HEK293T (cell line): Measurements from ENCODE around the gene CCDC187.
"Not testable (repeated sequence)": the region's sequence is repeated elsewhere in the genome, so short reads cannot be mapped to it uniquely, and the experiment has no call there.

Experiments
- CTCF ChIA-PET: fragments of 350-600 bp; formaldehyde crosslinking; extraction: SDS; loops from one replicate; lab custom pipeline; 2021; ENCODE audit warnings: antibody characterized with exemption, inconsistent platforms; lab: Yijun Ruan, JAX
- POLR2A ChIA-PET: fragments of 350-600 bp; formaldehyde crosslinking; extraction: SDS; loops from one replicate; lab custom pipeline; 2020; ENCODE audit warnings: antibody characterized with exemption, inconsistent platforms; lab: Yijun Ruan, JAX
- DNase-seq: peaks from one replicate; pipeline ENCODE4 v3.0.0; 2012; ENCODE audit warnings: mixed read lengths; ENCODE audit errors: extremely low spot score
- ARNT ChIP-seq: fragments of 450-650 bp; IDR thresholded peaks from 2 replicates; pipeline ENCODE4 v1.6.1; 2017; ENCODE audit warnings: mild to moderate bottlenecking
- BHLHE40 ChIP-seq: fragments of 450-650 bp; IDR thresholded peaks from 2 replicates; pipeline ENCODE4 v1.6.1; 2016; ENCODE audit warnings: mild to moderate bottlenecking, moderate library complexity, borderline replicate concordance
- CTBP1 ChIP-seq: fragments of 450-650 bp; IDR thresholded peaks from 2 replicates; pipeline ENCODE4 v1.6.1; 2016; ENCODE audit warnings: borderline replicate concordance
- ELF4 ChIP-seq: fragments of 450-650 bp; IDR thresholded peaks from 2 replicates; pipeline ENCODE4 v1.6.1; 2017; ENCODE audit warnings: antibody characterized with exemption
- FOXA1 ChIP-seq: fragments of 450-650 bp; IDR thresholded peaks from 2 replicates; pipeline ENCODE4 v1.6.1; 2016; ENCODE audit warnings: mild to moderate bottlenecking
- FOXK2 ChIP-seq: fragments of 450-650 bp; IDR thresholded peaks from 2 replicates; pipeline ENCODE4 v1.6.1; 2016; ENCODE audit warnings: mild to moderate bottlenecking
- FOXM1 ChIP-seq: fragments of 450-650 bp; IDR thresholded peaks from 2 replicates; pipeline ENCODE4 v1.6.1; 2017; ENCODE audit warnings: mild to moderate bottlenecking, borderline replicate concordance
- HDGF ChIP-seq: fragments of 450-650 bp; IDR thresholded peaks from 2 replicates; pipeline ENCODE4 v1.6.1; 2017; ENCODE audit warnings: antibody characterized with exemption, borderline replicate concordance
- L3MBTL2 ChIP-seq: fragments of 450-650 bp; conservative IDR thresholded peaks from 2 replicates; pipeline ENCODE4 v1.6.1; 2016; ENCODE audit warnings: mild to moderate bottlenecking
- LEF1 ChIP-seq: fragments of 450-650 bp; IDR thresholded peaks from 2 replicates; pipeline ENCODE4 v1.6.1; 2017; ENCODE audit warnings: mild to moderate bottlenecking, borderline replicate concordance
- NFRKB ChIP-seq: fragments of 450-650 bp; IDR thresholded peaks from 2 replicates; pipeline ENCODE4 v1.6.1; 2016; ENCODE audit warnings: mild to moderate bottlenecking, moderate library complexity
- SP1 ChIP-seq: fragments of 450-650 bp; IDR thresholded peaks from 2 replicates; pipeline ENCODE4 v1.6.1; 2017
- SUZ12 ChIP-seq: fragments of 450-650 bp; IDR thresholded peaks from 2 replicates; pipeline ENCODE4 v1.6.1; 2016; ENCODE audit warnings: mild to moderate bottlenecking
- TARDBP ChIP-seq: fragments of 450-650 bp; IDR thresholded peaks from 2 replicates; pipeline ENCODE4 v1.6.1; 2016
- ZNF384 ChIP-seq: fragments of 450-650 bp; IDR thresholded peaks from 2 replicates; pipeline ENCODE4 v1.6.1; 2016
- TF ChIP-seq, protein P1 (sequence below): fragments of 450-650 bp; IDR thresholded peaks from 2 replicates; pipeline ENCODE4 v1.6.1; 2016

Gene CCDC187

DNA sequence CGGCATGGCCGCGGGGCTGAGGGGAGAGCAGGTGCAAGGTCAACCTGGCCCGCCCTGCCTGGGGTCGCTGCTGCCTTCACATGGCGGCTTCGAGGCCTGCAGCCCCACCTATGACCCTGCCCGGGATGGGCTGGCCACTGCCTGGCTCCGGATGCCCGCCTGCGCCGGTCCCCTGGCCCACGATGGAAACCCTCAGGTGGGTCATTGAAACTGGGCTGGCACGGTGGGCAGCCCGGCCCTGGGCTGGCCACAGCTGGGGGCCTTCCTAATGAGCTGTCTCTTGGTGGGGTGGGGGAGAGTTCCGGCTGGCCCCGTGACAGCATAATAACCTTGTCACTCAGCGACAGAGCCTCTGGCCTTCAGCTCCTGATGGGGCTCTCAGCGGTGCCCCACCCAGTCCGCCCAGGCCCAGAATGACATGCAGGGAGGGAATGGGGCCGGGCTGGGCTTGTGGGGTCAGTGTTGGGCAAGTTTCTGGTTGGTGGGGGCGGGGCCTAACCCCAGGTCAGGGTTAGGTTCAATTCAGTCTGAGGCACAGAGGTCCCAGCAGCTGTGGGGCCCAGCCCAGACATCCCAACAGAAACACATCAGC, at the start of gene CCDC187:
TSS of gene CCDC187 (minus strand) at position 270 of the 592 bp plus-strand sequence. CDS start at position 6, 264 bp downstream.
- TF ChIP-seq FOXK2: no peak
- TF ChIP-seq TARDBP: no peak
- TF ChIP-seq BHLHE40: no peak
- no peak for TF ChIP-seq ARNT
- no peak for TF ChIP-seq SUZ12
- TF ChIP-seq ZNF384: no peak
- TF ChIP-seq L3MBTL2: no peak
- no peak for TF ChIP-seq SP1
- no peak for TF ChIP-seq NFRKB
- no peak for TF ChIP-seq FOXM1
- TF ChIP-seq, protein P1, sequence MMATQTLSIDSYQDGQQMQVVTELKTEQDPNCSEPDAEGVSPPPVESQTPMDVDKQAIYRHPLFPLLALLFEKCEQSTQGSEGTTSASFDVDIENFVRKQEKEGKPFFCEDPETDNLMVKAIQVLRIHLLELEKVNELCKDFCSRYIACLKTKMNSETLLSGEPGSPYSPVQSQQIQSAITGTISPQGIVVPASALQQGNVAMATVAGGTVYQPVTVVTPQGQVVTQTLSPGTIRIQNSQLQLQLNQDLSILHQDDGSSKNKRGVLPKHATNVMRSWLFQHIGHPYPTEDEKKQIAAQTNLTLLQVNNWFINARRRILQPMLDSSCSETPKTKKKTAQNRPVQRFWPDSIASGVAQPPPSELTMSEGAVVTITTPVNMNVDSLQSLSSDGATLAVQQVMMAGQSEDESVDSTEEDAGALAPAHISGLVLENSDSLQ: no peak
- no peak for TF ChIP-seq ELF4
- no peak for TF ChIP-seq LEF1
- TF ChIP-seq HDGF: no peak
- TF ChIP-seq FOXA1: no peak
- ChIA-PET CTCF (no interaction called here), POLR2A (interaction anchor here (1.2 kb wide), 1 partner anchor 59 kb away, joined by 4 read pairs; no protein-coding TSS in a partner anchor)
- DNase-seq: no peak

DNA sequence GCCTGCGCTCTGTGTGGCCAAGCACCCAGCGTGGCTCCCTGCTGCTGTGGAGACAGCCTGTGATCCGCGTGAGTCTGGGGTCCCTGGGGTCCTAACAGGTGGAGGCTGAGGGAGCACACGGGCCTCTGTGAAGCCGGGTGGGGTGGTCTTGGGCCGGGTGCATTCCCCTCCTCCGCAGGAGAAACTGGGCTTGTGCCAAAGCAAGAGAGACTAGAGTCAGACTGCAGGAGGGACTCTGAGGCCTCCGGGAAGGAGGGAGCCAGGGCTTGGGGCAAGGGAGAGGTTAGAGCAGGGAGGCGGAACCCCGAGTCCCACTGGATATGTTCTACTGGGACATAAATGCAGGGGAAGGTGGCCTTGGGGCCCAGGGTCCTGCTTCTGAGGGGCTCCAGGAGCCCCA, 49.2 kb upstream of the CCDC187 start:
- POLR2A ChIA-PET: no interaction called here
- CTCF ChIA-PET: no interaction called here
- DNase-seq: no peak
- TF ChIP-seq BHLHE40: no peak
- TF ChIP-seq ZNF384: no peak
- no peak for TF ChIP-seq L3MBTL2
- no peak for TF ChIP-seq SUZ12
- TF ChIP-seq FOXM1: no peak
- no peak for TF ChIP-seq NFRKB
- TF ChIP-seq FOXA1: no peak
- TF ChIP-seq ARNT: no peak
- TF ChIP-seq, protein P1: no peak
- TF ChIP-seq CTBP1: no peak
- TF ChIP-seq TARDBP: no peak
- no peak for TF ChIP-seq SP1
- TF ChIP-seq ELF4: no peak
- TF ChIP-seq HDGF: no peak
- TF ChIP-seq FOXK2: no peak
- TF ChIP-seq LEF1: no peak

DNA sequence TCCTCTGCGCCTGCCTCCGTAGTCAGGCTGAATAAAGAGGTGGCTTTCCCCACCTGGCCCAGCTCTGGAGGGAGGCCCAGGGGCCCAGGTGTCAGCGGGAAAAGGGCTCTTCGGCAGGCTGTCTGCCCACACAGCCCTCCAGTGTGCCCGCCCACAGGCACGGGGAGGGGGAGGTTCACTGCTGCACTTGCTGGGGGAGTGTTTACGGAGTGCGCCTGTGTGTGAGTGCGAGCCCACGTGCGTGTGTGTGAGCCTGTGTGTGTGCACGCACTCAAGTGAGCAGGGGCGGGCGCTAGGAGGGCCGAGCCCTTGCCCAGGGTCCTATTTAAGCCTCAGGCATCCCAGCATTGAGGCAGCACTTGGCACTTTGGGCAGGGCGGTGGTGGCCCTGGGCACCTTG, 48.8 kb upstream of the CCDC187 start:
- DNase-seq: no peak
- ChIA-PET POLR2A (no interaction called here), CTCF (no interaction called here)
- no peak for TF ChIP-seq LEF1
- no peak for TF ChIP-seq L3MBTL2
- TF ChIP-seq HDGF: no peak
- TF ChIP-seq FOXM1: no peak
- no peak for TF ChIP-seq NFRKB
- TF ChIP-seq, protein P1: no peak
- no peak for TF ChIP-seq ELF4
- no peak for TF ChIP-seq TARDBP
- no peak for TF ChIP-seq SUZ12
- no peak for TF ChIP-seq BHLHE40
- TF ChIP-seq ARNT: no peak
- no peak for TF ChIP-seq ZNF384
- no peak for TF ChIP-seq FOXA1
- TF ChIP-seq CTBP1: no peak
- TF ChIP-seq SP1: no peak
- no peak for TF ChIP-seq FOXK2

DNA sequence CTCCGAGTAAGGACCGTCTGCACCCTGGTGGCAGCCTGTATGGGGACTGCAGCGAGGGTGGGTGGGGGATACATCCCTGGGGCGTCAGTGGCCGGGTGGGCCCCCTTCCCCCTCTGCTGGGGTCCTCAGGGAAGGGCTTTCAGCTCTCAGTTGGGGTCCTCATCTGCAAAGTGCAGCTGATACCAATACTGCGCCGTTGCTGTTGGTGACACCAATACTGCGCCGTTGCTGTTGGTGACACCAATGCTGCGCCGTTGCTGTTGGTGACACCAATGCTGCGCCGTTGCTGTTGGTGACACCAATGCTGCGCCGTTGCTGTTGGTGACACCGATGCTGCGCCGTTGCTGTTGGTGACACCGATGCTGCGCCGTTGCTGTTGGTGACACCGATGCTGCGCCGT, 48.0 kb upstream of the CCDC187 start:
- POLR2A ChIA-PET, DNase-seq, CTCF ChIA-PET: not testable (repeated sequence)

DNA sequence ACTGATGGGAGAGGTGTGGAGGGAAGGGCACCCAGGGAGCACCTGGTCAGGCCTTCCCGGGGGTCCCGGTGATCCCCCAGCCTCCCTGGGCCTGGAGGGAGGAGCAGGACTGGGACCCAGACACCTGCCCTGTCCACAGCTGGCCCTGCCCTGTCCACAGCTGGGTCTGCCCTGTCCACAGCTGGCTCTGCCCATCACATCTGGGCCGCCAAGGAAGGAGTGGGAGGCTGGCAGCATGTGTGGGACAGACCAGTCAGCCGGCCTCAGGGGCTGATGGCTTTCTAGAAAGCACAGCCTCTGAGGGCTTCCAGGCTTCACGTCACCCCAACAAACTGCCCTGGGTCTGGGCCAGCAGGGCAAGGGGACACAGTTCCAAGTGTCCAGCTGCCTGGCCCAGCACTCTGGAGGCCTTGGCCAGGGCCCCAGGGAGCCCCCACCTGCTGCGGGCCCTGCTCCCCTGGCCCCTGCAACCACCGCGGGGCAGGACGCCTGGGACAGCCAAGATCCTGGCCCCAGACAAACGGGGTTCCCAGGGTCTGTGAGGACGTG, 47.4 kb upstream of the CCDC187 start:
- CTCF ChIA-PET: no interaction called here
- TF ChIP-seq SUZ12 (no peak), SP1 (no peak), TARDBP (no peak), ZNF384 (no peak), FOXM1 (no peak), CTBP1 (no peak), FOXA1 (no peak), NFRKB (no peak), FOXK2 (no peak), ARNT (no peak), ELF4 (no peak), BHLHE40 (no peak), HDGF (no peak), L3MBTL2 (no peak), LEF1 (no peak)
- TF ChIP-seq, protein P1: no peak
- POLR2A ChIA-PET: no interaction called here
- DNase-seq: no peak
